ENCODE results near the gene ZBTB7C.

ZBTB7C gene

GRCh38 chr18:48215876-48216638 is 193.1 kb downstream of the ZBTB7C start:
- DNase-seq (ENCODE audit: low read depth): no peak

GRCh38 chr18:48213791-48214190 is 195.4 kb downstream of the ZBTB7C start:
- no peak for DNase-seq (ENCODE audit: low read depth)

- no peak for DNase-seq (ENCODE audit: low read depth)
Observed at GRCh38 chr18:48208432-48209140, 200.6 kb downstream of the ZBTB7C start.

GRCh38 chr18:48207733-48208132 is 201.4 kb downstream of the ZBTB7C start:
- no peak for DNase-seq (ENCODE audit: low read depth)

GRCh38 chr18:48206887-48207286 is 202.3 kb downstream of the ZBTB7C start:
- no peak for DNase-seq (ENCODE audit: low read depth)

- DNase-seq (ENCODE audit: low read depth): no peak
Observed at GRCh38 chr18:48203961-48204666, 205.1 kb downstream of the ZBTB7C start.

GRCh38 chr18:48203288-48203945 is 205.8 kb downstream of the ZBTB7C start:
- DNase-seq (ENCODE audit: low read depth): no peak

- no peak for DNase-seq (ENCODE audit: low read depth)
Observed at GRCh38 chr18:48202350-48203260, 206.6 kb downstream of the ZBTB7C start.

GRCh38 chr18:48202006-48202348 is 207.2 kb downstream of the ZBTB7C start:
- no peak for DNase-seq (ENCODE audit: low read depth)

- no peak for DNase-seq (ENCODE audit: low read depth)
Observed at GRCh38 chr18:48201337-48202005, 207.7 kb downstream of the ZBTB7C start.

GRCh38 chr18:48200631-48201336 is 208.4 kb downstream of the ZBTB7C start:
- no peak for DNase-seq (ENCODE audit: low read depth)

GRCh38 chr18:48199399-48199798 is 209.8 kb downstream of the ZBTB7C start:
- DNase-seq (ENCODE audit: low read depth): no peak

- DNase-seq (ENCODE audit: low read depth): no peak
Observed at GRCh38 chr18:48197819-48198218, 211.4 kb downstream of the ZBTB7C start.

- no peak for DNase-seq (ENCODE audit: low read depth)
Observed at GRCh38 chr18:48195787-48196186, 213.4 kb downstream of the ZBTB7C start.

- DNase-seq (ENCODE audit: low read depth): no peak
Observed at GRCh38 chr18:48194591-48195181, 214.5 kb downstream of the ZBTB7C start.

- DNase-seq (ENCODE audit: low read depth): no peak
Observed at GRCh38 chr18:48193521-48194492, 215.4 kb downstream of the ZBTB7C start.

GRCh38 chr18:48192542-48192941 is 216.6 kb downstream of the ZBTB7C start:
- DNase-seq (ENCODE audit: low read depth): no peak

- no peak for DNase-seq (ENCODE audit: low read depth)
Observed at GRCh38 chr18:48191494-48191893, 217.7 kb downstream of the ZBTB7C start.

GRCh38 chr18:48190994-48191393 is 218.2 kb downstream of the ZBTB7C start:
- no peak for DNase-seq (ENCODE audit: low read depth)
